ENCODE data around the gene RERE.

GRCh38 chr1:8533907-8534306 is 283.5 kb downstream of the RERE start:
- TF ChIP-seq, protein P1, sequence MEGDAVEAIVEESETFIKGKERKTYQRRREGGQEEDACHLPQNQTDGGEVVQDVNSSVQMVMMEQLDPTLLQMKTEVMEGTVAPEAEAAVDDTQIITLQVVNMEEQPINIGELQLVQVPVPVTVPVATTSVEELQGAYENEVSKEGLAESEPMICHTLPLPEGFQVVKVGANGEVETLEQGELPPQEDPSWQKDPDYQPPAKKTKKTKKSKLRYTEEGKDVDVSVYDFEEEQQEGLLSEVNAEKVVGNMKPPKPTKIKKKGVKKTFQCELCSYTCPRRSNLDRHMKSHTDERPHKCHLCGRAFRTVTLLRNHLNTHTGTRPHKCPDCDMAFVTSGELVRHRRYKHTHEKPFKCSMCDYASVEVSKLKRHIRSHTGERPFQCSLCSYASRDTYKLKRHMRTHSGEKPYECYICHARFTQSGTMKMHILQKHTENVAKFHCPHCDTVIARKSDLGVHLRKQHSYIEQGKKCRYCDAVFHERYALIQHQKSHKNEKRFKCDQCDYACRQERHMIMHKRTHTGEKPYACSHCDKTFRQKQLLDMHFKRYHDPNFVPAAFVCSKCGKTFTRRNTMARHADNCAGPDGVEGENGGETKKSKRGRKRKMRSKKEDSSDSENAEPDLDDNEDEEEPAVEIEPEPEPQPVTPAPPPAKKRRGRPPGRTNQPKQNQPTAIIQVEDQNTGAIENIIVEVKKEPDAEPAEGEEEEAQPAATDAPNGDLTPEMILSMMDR (IDR thresholded peaks at IDR 0.05): no peak
- TF ChIP-seq, protein P2, sequence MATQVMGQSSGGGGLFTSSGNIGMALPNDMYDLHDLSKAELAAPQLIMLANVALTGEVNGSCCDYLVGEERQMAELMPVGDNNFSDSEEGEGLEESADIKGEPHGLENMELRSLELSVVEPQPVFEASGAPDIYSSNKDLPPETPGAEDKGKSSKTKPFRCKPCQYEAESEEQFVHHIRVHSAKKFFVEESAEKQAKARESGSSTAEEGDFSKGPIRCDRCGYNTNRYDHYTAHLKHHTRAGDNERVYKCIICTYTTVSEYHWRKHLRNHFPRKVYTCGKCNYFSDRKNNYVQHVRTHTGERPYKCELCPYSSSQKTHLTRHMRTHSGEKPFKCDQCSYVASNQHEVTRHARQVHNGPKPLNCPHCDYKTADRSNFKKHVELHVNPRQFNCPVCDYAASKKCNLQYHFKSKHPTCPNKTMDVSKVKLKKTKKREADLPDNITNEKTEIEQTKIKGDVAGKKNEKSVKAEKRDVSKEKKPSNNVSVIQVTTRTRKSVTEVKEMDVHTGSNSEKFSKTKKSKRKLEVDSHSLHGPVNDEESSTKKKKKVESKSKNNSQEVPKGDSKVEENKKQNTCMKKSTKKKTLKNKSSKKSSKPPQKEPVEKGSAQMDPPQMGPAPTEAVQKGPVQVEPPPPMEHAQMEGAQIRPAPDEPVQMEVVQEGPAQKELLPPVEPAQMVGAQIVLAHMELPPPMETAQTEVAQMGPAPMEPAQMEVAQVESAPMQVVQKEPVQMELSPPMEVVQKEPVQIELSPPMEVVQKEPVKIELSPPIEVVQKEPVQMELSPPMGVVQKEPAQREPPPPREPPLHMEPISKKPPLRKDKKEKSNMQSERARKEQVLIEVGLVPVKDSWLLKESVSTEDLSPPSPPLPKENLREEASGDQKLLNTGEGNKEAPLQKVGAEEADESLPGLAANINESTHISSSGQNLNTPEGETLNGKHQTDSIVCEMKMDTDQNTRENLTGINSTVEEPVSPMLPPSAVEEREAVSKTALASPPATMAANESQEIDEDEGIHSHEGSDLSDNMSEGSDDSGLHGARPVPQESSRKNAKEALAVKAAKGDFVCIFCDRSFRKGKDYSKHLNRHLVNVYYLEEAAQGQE (IDR thresholded peaks at IDR 0.05; ENCODE audit: low read depth, low read length): no peak
- TF ChIP-seq SMC3 (IDR thresholded peaks at IDR 0.05; ENCODE audit: low read depth, low read length) (no peak), EZH2phosphoT487 (IDR thresholded peaks at IDR 0.05; ENCODE audit: borderline replicate concordance, low read depth) (no peak), POLR2AphosphoS5 (IDR thresholded peaks at IDR 0.05; ENCODE audit: low read depth, low read length) (no peak), TCF12 (IDR thresholded peaks at IDR 0.05) (no peak), GABPA (IDR thresholded peaks at IDR 0.05; ENCODE audit: low read depth) (no peak), FOXM1 (IDR thresholded peaks at IDR 0.05; ENCODE audit: low read depth) (no peak), RAD21 (IDR thresholded peaks at IDR 0.05; ENCODE audit: low read length) (no peak), RXRA (IDR thresholded peaks at IDR 0.05; ENCODE audit: borderline replicate concordance, low read depth) (no peak), JUND (IDR thresholded peaks at IDR 0.05) (no peak), IRF3 (IDR thresholded peaks at IDR 0.05; ENCODE audit: low read depth, low read length) (no peak)
- TF ChIP-seq, protein P3, sequence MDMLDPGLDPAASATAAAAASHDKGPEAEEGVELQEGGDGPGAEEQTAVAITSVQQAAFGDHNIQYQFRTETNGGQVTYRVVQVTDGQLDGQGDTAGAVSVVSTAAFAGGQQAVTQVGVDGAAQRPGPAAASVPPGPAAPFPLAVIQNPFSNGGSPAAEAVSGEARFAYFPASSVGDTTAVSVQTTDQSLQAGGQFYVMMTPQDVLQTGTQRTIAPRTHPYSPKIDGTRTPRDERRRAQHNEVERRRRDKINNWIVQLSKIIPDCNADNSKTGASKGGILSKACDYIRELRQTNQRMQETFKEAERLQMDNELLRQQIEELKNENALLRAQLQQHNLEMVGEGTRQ (IDR thresholded peaks at IDR 0.05; ENCODE audit: borderline replicate concordance, low read depth, low read length): no peak
- TF ChIP-seq, protein P4, sequence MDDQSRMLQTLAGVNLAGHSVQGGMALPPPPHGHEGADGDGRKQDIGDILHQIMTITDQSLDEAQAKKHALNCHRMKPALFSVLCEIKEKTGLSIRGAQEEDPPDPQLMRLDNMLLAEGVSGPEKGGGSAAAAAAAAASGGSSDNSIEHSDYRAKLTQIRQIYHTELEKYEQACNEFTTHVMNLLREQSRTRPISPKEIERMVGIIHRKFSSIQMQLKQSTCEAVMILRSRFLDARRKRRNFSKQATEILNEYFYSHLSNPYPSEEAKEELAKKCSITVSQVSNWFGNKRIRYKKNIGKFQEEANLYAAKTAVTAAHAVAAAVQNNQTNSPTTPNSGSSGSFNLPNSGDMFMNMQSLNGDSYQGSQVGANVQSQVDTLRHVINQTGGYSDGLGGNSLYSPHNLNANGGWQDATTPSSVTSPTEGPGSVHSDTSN (IDR thresholded peaks at IDR 0.05): no peak

All from SK-N-SH (cell line).